HEK293 (cell line): Measurements from ENCODE around the gene ICOS.

Experiments used
- CTCF ChIA-PET: fragments of 350-600 bp; formaldehyde crosslinking; extraction: SDS; loops from one replicate; lab custom pipeline; 2021; ENCODE audit warnings: antibody characterized with exemption; lab: Yijun Ruan, JAX
- POLR2A ChIA-PET: fragments of 300-600 bp; formaldehyde crosslinking; extraction: SDS; loops from one replicate; lab custom pipeline; 2020; ENCODE audit warnings: antibody characterized with exemption, inconsistent platforms; lab: Yijun Ruan, JAX
- H3K27ac ChIP-seq: fragments of 200-500 bp; sonication (Bioruptor generic); 2 replicates; pipeline ENCODE4 v1.5.1; 2014; ENCODE audit warnings: low read depth, low read length, control low read depth, inconsistent platforms; ENCODE audit errors: extremely low read depth
- H3K36me3 ChIP-seq, 2 experiments: fragments of 200-500 bp in 1 of 2; sonication (Bioruptor generic) in 1 of 2; 1 replicate in 1 of 2; 2 replicates in 1 of 2; pipeline ENCODE4 v1.5.1; 2014 to 2017; ENCODE audit warnings: inconsistent platforms in 2 of 2, low read length in 2 of 2; ENCODE audit not compliant: control insufficient read depth in 2 of 2, insufficient read depth in 1 of 2
- H3K4me1 ChIP-seq: fragments of 200-500 bp; sonication (Bioruptor generic); 2 replicates; pipeline ENCODE4 v1.5.1; 2014; ENCODE audit warnings: mild to moderate bottlenecking, low read length, inconsistent platforms; ENCODE audit not compliant: control insufficient read depth, insufficient read depth
- H3K4me3 ChIP-seq: 2 replicates; pipeline ENCODE4 v1.5.1; 2011; ENCODE audit warnings: low read depth, mild to moderate bottlenecking, control low read depth, low read length, moderate library complexity
- H3K9me3 ChIP-seq: fragments of 200-500 bp; sonication (Bioruptor generic); 2 replicates; pipeline ENCODE4 v1.5.1; 2014; ENCODE audit warnings: low read depth, low read length, inconsistent platforms; ENCODE audit not compliant: control insufficient read depth, insufficient read depth
- BCL11A ChIP-seq: fragments of 450-650 bp; formaldehyde crosslinking; IDR thresholded peaks from 2 replicates; pipeline ENCODE4 v1.5.1; 2016; ENCODE audit warnings: low read depth, missing biosample characterization, missing genetic modification characterization
- KLF9 ChIP-seq: fragments of 450-650 bp; formaldehyde crosslinking; IDR thresholded peaks from 2 replicates; pipeline ENCODE4 v1.5.1; 2016; ENCODE audit warnings: missing biosample characterization, missing genetic modification characterization, low read depth
- RBAK ChIP-seq: fragments of 450-650 bp; formaldehyde crosslinking; IDR thresholded peaks from 2 replicates; pipeline ENCODE4 v1.5.1; 2016; ENCODE audit warnings: missing biosample characterization, missing genetic modification characterization
- SP2 ChIP-seq: fragments of 450-650 bp; formaldehyde crosslinking; IDR thresholded peaks from 2 replicates; pipeline ENCODE4 v1.5.1; 2016; ENCODE audit warnings: missing biosample characterization, missing genetic modification characterization
- ZBTB1 ChIP-seq: fragments of 450-650 bp; formaldehyde crosslinking; IDR thresholded peaks from 2 replicates; pipeline ENCODE4 v1.5.1; 2016; ENCODE audit warnings: missing biosample characterization, missing genetic modification characterization
- ZBTB17 ChIP-seq: fragments of 450-650 bp; formaldehyde crosslinking; IDR thresholded peaks from 2 replicates; pipeline ENCODE4 v1.5.1; 2016; ENCODE audit warnings: missing biosample characterization, missing genetic modification characterization
- ZBTB20 ChIP-seq: fragments of 450-650 bp; formaldehyde crosslinking; IDR thresholded peaks from 2 replicates; pipeline ENCODE4 v1.5.1; 2016; ENCODE audit warnings: missing biosample characterization, missing genetic modification characterization
- ZFHX2 ChIP-seq: fragments of 450-650 bp; formaldehyde crosslinking; conservative IDR thresholded peaks from 2 replicates; pipeline ENCODE4 v1.5.1; 2016; ENCODE audit warnings: missing biosample characterization, missing genetic modification characterization
- ZFP37 ChIP-seq: fragments of 450-650 bp; formaldehyde crosslinking; IDR thresholded peaks from 2 replicates; pipeline ENCODE4 v1.5.1; 2016; ENCODE audit warnings: missing biosample characterization, missing genetic modification characterization
- ZNF10 ChIP-seq: fragments of 450-650 bp; formaldehyde crosslinking; IDR thresholded peaks from 2 replicates; pipeline ENCODE4 v1.5.1; 2017; ENCODE audit warnings: missing biosample characterization, missing genetic modification characterization
- ZNF114 ChIP-seq: fragments of 450-650 bp; formaldehyde crosslinking; IDR thresholded peaks from 2 replicates; pipeline ENCODE4 v1.5.0; 2017; ENCODE audit warnings: missing biosample characterization, missing genetic modification characterization
- ZNF133 ChIP-seq: fragments of 450-650 bp; formaldehyde crosslinking; IDR thresholded peaks from 2 replicates; pipeline ENCODE4 v1.5.1; 2016; ENCODE audit warnings: missing biosample characterization, missing genetic modification characterization
- ZNF202 ChIP-seq: fragments of 450-650 bp; formaldehyde crosslinking; IDR thresholded peaks from 2 replicates; pipeline ENCODE4 v1.5.1; 2016; ENCODE audit warnings: missing biosample characterization, missing genetic modification characterization, borderline replicate concordance
- ZNF248 ChIP-seq: fragments of 450-650 bp; formaldehyde crosslinking; IDR thresholded peaks from 2 replicates; pipeline ENCODE4 v1.5.1; 2017; ENCODE audit warnings: missing biosample characterization, missing genetic modification characterization
- ZNF510 ChIP-seq: fragments of 450-650 bp; formaldehyde crosslinking; IDR thresholded peaks from 2 replicates; pipeline ENCODE4 v1.5.1; 2018; ENCODE audit warnings: mild to moderate bottlenecking, missing genetic modification characterization, missing biosample characterization; ENCODE audit not compliant: insufficient replicate concordance
- ZNF544 ChIP-seq: fragments of 450-650 bp; formaldehyde crosslinking; IDR thresholded peaks from 2 replicates; pipeline ENCODE4 v1.5.0; 2017; ENCODE audit warnings: missing biosample characterization, missing genetic modification characterization
- ZNF596 ChIP-seq: fragments of 450-650 bp; IDR thresholded peaks from 2 replicates; pipeline ENCODE4 v1.5.0; 2018; ENCODE audit warnings: missing biosample characterization, mild to moderate bottlenecking, missing genetic modification characterization, moderate library complexity
- ZNF610 ChIP-seq: fragments of 450-650 bp; formaldehyde crosslinking; IDR thresholded peaks from 2 replicates; pipeline ENCODE4 v1.5.1; 2016; ENCODE audit warnings: missing biosample characterization, missing genetic modification characterization, borderline replicate concordance
- ZNF626 ChIP-seq: fragments of 450-650 bp; sonication (Bioruptor Pico); formaldehyde crosslinking; IDR thresholded peaks from 2 replicates; pipeline ENCODE4 v1.5.1; 2018; ENCODE audit warnings: missing biosample characterization, missing genetic modification characterization, inconsistent platforms
- ZNF837 ChIP-seq: fragments of 450-650 bp; formaldehyde crosslinking; IDR thresholded peaks from 2 replicates; pipeline ENCODE4 v1.5.1; 2016; ENCODE audit warnings: missing biosample characterization, missing genetic modification characterization
- TF ChIP-seq, protein P1 (sequence below): sonication (generic); formaldehyde crosslinking; IDR thresholded peaks from 2 replicates; pipeline ENCODE4 v1.8.1; 2022; ENCODE audit warnings: mild to moderate bottlenecking, moderate library complexity, missing genetic modification reagents
- TF ChIP-seq, protein P2 (sequence below): fragments of 450-650 bp; formaldehyde crosslinking; IDR thresholded peaks from 2 replicates; pipeline ENCODE4 v1.5.1; 2016; ENCODE audit warnings: missing biosample characterization, missing genetic modification characterization
- TF ChIP-seq, protein P3 (sequence below): fragments of 450-650 bp; formaldehyde crosslinking; IDR thresholded peaks from 2 replicates; pipeline ENCODE4 v1.5.1; 2016; ENCODE audit warnings: missing biosample characterization, missing genetic modification characterization

The ICOS gene

DNA sequence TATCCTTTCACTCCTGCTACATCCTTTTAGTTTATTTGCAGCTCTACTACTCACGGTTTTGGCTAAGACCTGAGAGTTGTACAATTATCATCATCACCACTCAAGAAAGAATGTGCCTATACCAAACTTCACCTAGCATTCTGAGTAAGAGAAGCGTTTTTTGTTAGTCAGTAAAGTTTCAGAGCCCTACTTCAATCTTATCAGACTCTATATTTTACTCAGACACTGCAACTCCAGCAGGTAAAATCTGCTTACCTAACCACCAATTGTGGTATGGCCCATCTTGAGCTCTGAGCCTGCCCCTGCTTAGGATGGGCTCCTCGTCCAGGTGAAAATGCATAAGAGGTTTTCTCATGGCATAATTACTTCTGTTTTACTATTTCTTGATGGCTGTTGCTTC lies 37.1 kb downstream of the ICOS start:
- Histone ChIP-seq H3K4me1 (no peaks in the 10 kb centered on the region), H3K27ac (no peak overlapping the region), H3K4me3 (no peak overlapping the region), H3K36me3 (no peaks in the 10 kb centered on the region), H3K9me3 (no peaks in the 10 kb centered on the region; the same call in 1 of the 2 replicates)
- TF ChIP-seq RBAK, result no peak
- no peak for TF ChIP-seq ZNF133 (tag by site-specific recombination)
- TF ChIP-seq ZNF10 (tag by site-specific recombination), result no peak
- no peak for TF ChIP-seq ZNF114 (tag by site-specific recombination)
- no peak for TF ChIP-seq ZNF596 (tag by site-specific recombination)
- TF ChIP-seq, protein P1, sequence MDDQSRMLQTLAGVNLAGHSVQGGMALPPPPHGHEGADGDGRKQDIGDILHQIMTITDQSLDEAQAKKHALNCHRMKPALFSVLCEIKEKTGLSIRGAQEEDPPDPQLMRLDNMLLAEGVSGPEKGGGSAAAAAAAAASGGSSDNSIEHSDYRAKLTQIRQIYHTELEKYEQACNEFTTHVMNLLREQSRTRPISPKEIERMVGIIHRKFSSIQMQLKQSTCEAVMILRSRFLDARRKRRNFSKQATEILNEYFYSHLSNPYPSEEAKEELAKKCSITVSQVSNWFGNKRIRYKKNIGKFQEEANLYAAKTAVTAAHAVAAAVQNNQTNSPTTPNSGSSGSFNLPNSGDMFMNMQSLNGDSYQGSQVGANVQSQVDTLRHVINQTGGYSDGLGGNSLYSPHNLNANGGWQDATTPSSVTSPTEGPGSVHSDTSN (CRISPR knock-in tag), result no peak
- TF ChIP-seq ZNF248 (tag by site-specific recombination), result no peak
- TF ChIP-seq ZNF610, result no peak
- TF ChIP-seq ZNF202 (tag by site-specific recombination), result no peak
- ChIA-PET POLR2A (no interaction called here), CTCF (no interaction called here)

DNA sequence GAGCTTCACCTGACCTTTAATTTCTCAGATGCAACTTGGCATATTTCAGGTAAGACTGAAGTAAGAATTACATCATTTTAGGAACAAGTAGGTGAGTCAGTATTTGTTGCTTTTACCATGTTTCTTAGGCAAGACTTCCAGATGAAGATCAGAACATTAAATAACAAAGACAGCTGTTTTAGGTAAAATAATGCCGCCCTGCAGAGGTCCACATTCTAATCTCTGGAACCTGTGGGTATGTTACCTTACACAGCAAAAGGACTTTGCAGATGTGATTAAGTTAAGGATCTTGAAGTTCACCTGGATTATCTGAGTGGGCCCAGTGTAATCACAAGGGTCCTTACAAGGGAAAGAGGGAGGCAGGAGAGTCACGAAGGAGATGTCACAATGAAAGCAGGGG lies 39.3 kb downstream of the ICOS start:
- no peak for TF ChIP-seq ZNF510 (tag by site-specific recombination)
- no peak for TF ChIP-seq ZBTB1
- TF ChIP-seq ZNF544 (tag by site-specific recombination), result no peak
- no peak for TF ChIP-seq KLF9 (tag by site-specific recombination)
- Histone ChIP-seq H3K4me3 (no peak overlapping the region), H3K9me3 (no peaks in the 10 kb centered on the region; the same call in 1 of the 2 replicates), H3K27ac (no peak overlapping the region), H3K4me1 (no peaks in the 10 kb centered on the region), H3K36me3 (no peaks in the 10 kb centered on the region)
- CTCF ChIA-PET, result no interaction called here
- POLR2A ChIA-PET, result no interaction called here

DNA sequence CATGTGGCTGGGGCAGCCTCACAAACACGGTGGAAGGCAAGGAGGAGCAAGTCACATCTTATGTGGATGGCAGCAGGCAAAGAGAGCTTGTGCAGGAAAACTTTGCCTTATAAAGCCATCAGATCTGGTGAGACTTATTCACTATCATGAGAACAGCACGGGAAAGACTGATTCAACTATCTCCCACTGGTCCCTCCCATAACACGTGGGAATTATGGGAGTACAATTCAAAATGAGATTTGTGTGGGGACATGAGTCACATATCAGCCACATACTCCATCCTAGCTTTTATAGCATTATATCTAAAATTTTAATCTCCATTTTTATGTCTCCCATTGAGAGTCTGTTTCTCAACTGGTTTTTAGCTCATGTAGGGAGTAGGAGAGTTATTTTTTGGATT lies 45.7 kb downstream of the ICOS start:
- Histone ChIP-seq H3K36me3 (no peaks in the 10 kb centered on the region), H3K4me3 (no peak overlapping the region), H3K27ac (no peak overlapping the region), H3K4me1 (no peaks in the 10 kb centered on the region), H3K9me3 (no peaks in the 10 kb centered on the region)
- CTCF ChIA-PET, result no interaction called here
- POLR2A ChIA-PET, result no interaction called here
- TF ChIP-seq ZBTB17 (no peak), ZFP37 (tag by site-specific recombination) (no peak), SP2 (tag by site-specific recombination) (no peak), ZFHX2 (tag by site-specific recombination) (no peak), ZNF626 (no peak), ZBTB20 (no peak), ZNF837 (tag by site-specific recombination) (no peak), BCL11A (no peak)
- TF ChIP-seq, protein P2, sequence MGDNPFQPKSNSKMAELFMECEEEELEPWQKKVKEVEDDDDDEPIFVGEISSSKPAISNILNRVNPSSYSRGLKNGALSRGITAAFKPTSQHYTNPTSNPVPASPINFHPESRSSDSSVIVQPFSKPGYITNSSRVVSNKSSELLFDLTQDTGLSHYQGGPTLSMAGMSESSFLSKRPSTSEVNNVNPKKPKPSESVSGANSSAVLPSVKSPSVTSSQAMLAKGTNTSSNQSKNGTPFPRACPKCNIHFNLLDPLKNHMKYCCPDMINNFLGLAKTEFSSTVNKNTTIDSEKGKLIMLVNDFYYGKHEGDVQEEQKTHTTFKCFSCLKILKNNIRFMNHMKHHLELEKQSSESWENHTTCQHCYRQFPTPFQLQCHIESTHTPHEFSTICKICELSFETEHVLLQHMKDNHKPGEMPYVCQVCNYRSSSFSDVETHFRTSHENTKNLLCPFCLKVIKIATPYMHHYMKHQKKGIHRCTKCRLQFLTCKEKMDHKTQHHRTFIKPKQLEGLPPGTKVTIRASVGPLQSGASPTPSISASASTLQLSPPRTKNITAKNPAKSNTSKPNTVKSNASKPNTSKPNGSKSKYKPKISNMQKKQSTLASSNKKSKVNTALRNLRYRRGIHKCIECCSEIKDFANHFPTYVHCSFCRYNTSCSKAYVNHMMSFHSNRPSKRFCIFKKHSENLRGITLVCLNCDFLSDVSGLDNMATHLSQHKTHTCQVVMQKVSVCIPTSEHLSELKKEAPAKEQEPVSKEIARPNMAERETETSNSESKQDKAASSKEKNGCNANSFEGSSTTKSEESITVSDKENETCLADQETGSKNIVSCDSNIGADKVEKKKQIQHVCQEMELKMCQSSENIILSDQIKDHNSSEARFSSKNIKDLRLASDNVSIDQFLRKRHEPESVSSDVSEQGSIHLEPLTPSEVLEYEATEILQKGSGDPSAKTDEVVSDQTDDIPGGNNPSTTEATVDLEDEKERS (tag by site-specific recombination), result no peak
- TF ChIP-seq, protein P3, sequence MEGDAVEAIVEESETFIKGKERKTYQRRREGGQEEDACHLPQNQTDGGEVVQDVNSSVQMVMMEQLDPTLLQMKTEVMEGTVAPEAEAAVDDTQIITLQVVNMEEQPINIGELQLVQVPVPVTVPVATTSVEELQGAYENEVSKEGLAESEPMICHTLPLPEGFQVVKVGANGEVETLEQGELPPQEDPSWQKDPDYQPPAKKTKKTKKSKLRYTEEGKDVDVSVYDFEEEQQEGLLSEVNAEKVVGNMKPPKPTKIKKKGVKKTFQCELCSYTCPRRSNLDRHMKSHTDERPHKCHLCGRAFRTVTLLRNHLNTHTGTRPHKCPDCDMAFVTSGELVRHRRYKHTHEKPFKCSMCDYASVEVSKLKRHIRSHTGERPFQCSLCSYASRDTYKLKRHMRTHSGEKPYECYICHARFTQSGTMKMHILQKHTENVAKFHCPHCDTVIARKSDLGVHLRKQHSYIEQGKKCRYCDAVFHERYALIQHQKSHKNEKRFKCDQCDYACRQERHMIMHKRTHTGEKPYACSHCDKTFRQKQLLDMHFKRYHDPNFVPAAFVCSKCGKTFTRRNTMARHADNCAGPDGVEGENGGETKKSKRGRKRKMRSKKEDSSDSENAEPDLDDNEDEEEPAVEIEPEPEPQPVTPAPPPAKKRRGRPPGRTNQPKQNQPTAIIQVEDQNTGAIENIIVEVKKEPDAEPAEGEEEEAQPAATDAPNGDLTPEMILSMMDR, result no peak
